ENCODE data around the gene GSTA3. TPM values are rescaled to one million over a fixed set of nuclear protein-coding genes. Genes with fewer than 3 reads are reported as not detected.
"Not testable (repeated sequence)": the region's sequence is repeated elsewhere in the genome, so short reads cannot be mapped to it uniquely, and the experiment has no call there.

Gene GSTA3
- total RNA-seq, 1 experiment from 2014 or later, result not detected

DNA sequence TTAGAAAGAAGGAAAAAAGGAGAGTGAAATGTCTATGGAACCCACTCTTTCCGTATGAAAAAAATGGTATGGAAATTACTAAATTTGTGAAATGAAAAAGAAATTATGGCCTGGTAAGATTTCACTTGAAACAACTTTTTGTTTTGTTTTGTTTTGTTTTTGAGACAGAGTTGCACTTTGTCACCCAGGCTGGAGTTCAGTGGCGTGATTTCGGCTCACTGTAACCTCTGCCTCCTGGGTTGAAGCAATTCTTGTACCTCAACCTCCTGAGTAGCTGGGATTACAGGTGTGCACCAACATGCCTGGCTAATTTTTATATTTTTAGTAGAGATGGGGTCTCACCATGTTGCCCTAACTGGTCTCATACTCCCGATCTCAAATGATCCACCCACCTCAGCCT lies 51.1 kb downstream of the GSTA3 start:
- no peaks in the 10 kb centered on the region for H3K36me3 ChIP-seq (ENCODE audit: low read depth, low read length)
- no peak overlapping the region for H3K27ac ChIP-seq (ENCODE audit: low read length)
- H3K4me3 ChIP-seq (ENCODE audit: low read length), result no peak overlapping the region
- H3K9me2 ChIP-seq (replicated peaks; ENCODE audit: low read length), result no peaks in the 10 kb centered on the region
- H3K9me3 ChIP-seq (ENCODE audit: low read length), result no peaks in the 10 kb centered on the region
- H2AFZ ChIP-seq (ENCODE audit: low read length), result no peak overlapping the region
- intact Hi-C loops (cut with micrococcal nuclease), result no loop called here
- ATAC-seq (no peak), DNase-seq (no peak)
- H3F3A ChIP-seq (ENCODE audit: low read length, unreplicated experiment), result no peaks in the 10 kb centered on the region
- no TSS peak for BruUV-seq (replicated peaks)
- no peaks in the 10 kb centered on the region for H3K27me3 ChIP-seq (ENCODE audit: low read length)
- POLR2A ChIA-PET (ENCODE audit: unreplicated experiment), result no interaction called here
- CTCF ChIA-PET, result no interaction called here
- no peaks in the 10 kb centered on the region for H3K79me2 ChIP-seq (ENCODE audit: low read length)
- H4K20me1 ChIP-seq (ENCODE audit: low read length), result no peaks in the 10 kb centered on the region
- TF ChIP-seq, protein P1, sequence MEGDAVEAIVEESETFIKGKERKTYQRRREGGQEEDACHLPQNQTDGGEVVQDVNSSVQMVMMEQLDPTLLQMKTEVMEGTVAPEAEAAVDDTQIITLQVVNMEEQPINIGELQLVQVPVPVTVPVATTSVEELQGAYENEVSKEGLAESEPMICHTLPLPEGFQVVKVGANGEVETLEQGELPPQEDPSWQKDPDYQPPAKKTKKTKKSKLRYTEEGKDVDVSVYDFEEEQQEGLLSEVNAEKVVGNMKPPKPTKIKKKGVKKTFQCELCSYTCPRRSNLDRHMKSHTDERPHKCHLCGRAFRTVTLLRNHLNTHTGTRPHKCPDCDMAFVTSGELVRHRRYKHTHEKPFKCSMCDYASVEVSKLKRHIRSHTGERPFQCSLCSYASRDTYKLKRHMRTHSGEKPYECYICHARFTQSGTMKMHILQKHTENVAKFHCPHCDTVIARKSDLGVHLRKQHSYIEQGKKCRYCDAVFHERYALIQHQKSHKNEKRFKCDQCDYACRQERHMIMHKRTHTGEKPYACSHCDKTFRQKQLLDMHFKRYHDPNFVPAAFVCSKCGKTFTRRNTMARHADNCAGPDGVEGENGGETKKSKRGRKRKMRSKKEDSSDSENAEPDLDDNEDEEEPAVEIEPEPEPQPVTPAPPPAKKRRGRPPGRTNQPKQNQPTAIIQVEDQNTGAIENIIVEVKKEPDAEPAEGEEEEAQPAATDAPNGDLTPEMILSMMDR (conservative IDR thresholded peaks at IDR 0.05; ENCODE audit: low read depth, low read length), result no peak
- no peak for TF ChIP-seq EZH2 (IDR thresholded peaks at IDR 0.05; ENCODE audit: low read length, unreplicated experiment)
- TF ChIP-seq EZH2phosphoT487 (IDR thresholded peaks at IDR 0.05; ENCODE audit: borderline replicate concordance, low read length), result no peak
- no peak overlapping the region for H3K4me2 ChIP-seq (ENCODE audit: low read length)
- H3K9ac ChIP-seq (ENCODE audit: low read length), result no peak overlapping the region
- H3K4me1 ChIP-seq (ENCODE audit: insufficient read depth, low read length), result peaks cover 7% of the 10 kb centered on the region; the same call in 1 of the 2 replicates

DNA sequence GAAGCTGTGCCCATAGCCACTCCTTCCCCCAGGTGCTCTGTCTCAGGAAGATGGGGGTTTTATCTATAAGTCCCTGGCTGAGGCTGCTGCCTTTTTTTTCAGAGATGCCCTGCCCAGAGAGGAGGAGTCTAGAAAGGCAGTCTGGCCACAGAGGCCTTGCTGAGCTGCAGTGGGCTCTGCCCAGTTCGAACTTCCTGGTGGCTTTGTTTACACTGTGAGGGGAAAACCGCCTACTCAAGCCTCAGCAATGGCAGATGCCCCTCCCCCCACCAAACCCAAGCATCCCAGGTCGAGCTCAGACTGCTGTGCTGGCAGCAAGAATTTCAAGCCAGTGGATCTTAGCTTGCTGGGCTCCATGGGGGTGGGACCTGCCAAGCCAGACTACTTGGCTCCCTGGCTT lies 53.4 kb downstream of the GSTA3 start:
- H3K4me3 ChIP-seq (ENCODE audit: low read length); H3K27ac ChIP-seq (ENCODE audit: low read length); H3K36me3 ChIP-seq (ENCODE audit: low read depth, low read length); BruUV-seq (replicated peaks); ATAC-seq; H3K4me1 ChIP-seq (ENCODE audit: insufficient read depth, low read length); intact Hi-C loops (cut with micrococcal nuclease); H4K20me1 ChIP-seq (ENCODE audit: low read length); H3K9ac ChIP-seq (ENCODE audit: low read length); H3K9me2 ChIP-seq (replicated peaks; ENCODE audit: low read length); H3K9me3 ChIP-seq (ENCODE audit: low read length); H3K27me3 ChIP-seq (ENCODE audit: low read length); H3F3A ChIP-seq (ENCODE audit: low read length, unreplicated experiment); H3K79me2 ChIP-seq (ENCODE audit: low read length); POLR2A ChIA-PET (ENCODE audit: unreplicated experiment); CTCF ChIA-PET: not testable (repeated sequence)
- H2AFZ ChIP-seq (ENCODE audit: low read length), result 0 out of 2 replicates have a peak overlapping the region, but pooled peaks have one; percentile 26
- peak; percentile 57 for DNase-seq
- H3K4me2 ChIP-seq (ENCODE audit: low read length), result peak overlapping the region; percentile 19; the same call in 1 of the 2 replicates

DNA sequence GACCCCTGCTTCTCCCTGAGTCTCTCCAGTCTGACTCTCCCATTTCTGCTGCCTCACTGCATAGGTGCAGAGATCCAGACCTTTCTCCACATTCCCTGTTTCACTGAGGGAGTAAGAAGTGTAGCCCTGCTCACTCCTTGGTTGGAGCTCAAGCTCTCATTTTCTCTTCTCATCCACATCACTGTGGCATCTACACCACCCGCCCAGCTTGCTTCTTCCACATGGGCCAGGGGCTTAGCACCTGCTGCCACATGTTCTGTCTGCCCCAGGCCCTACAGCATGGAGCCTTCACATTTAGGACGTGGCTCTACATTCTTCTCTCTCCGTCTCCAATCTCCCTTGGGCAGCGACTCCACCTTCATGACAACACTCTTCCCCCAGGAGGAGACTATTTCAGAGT lies 60.4 kb downstream of the GSTA3 start:
- TF ChIP-seq, protein P1 (conservative IDR thresholded peaks at IDR 0.05; ENCODE audit: low read depth, low read length), result no peak
- TF ChIP-seq EZH2 (IDR thresholded peaks at IDR 0.05; ENCODE audit: low read length, unreplicated experiment) (no peak), EZH2phosphoT487 (IDR thresholded peaks at IDR 0.05; ENCODE audit: borderline replicate concordance, low read length) (no peak)
- Histone ChIP-seq H4K20me1 (ENCODE audit: low read length) (no peaks in the 10 kb centered on the region), H3F3A (ENCODE audit: low read length, unreplicated experiment) (no peaks in the 10 kb centered on the region), H3K4me2 (ENCODE audit: low read length) (no peak overlapping the region), H3K27ac (ENCODE audit: low read length) (no peak overlapping the region), H3K4me3 (ENCODE audit: low read length) (no peak overlapping the region), H3K36me3 (ENCODE audit: low read depth, low read length) (no peaks in the 10 kb centered on the region), H3K9ac (ENCODE audit: low read length) (no peak overlapping the region), H3K9me3 (ENCODE audit: low read length) (no peaks in the 10 kb centered on the region), H2AFZ (ENCODE audit: low read length) (no peak overlapping the region), H3K79me2 (ENCODE audit: low read length) (no peaks in the 10 kb centered on the region), H3K9me2 (replicated peaks; ENCODE audit: low read length) (no peaks in the 10 kb centered on the region), H3K27me3 (ENCODE audit: low read length) (no peaks in the 10 kb centered on the region), H3K4me1 (ENCODE audit: insufficient read depth, low read length) (no peaks in the 10 kb centered on the region)
- intact Hi-C loops (cut with micrococcal nuclease), result no loop called here
- no TSS peak for BruUV-seq (replicated peaks)
- ChIA-PET CTCF (no interaction called here), POLR2A (ENCODE audit: unreplicated experiment) (no interaction called here)
- no peak for ATAC-seq
- no peak for DNase-seq

Other genes with a start within 250 kb of the GSTA3 start
- 54.7 and 65.4 TPM in 2 replicates for gene TMEM14A, start 238.6 kb downstream of the GSTA3 start, total RNA-seq (2014; rRNA removed)
- gene GSTA2, start 146.2 kb downstream of the GSTA3 start, total RNA-seq (2014; rRNA removed), result not detected in 2 replicates
- not detected in 2 replicates for gene GSTA1, start 105.9 kb downstream of the GSTA3 start, total RNA-seq (2014; rRNA removed)
- gene GSTA5, start 68.9 kb downstream of the GSTA3 start, total RNA-seq (2014; rRNA removed), result not detected in 2 replicates
- gene GSTA4, start 85.6 kb upstream of the GSTA3 start, total RNA-seq (2014; rRNA removed), result 10.1 and 20.9 TPM in 2 replicates
- 8.5 and 9.7 TPM in 2 replicates for gene CILK1, start 152.1 kb upstream of the GSTA3 start, total RNA-seq (2014; rRNA removed)
- gene FBXO9, start 155.7 kb upstream of the GSTA3 start, total RNA-seq (2014; rRNA removed), result 30.3 and 54.6 TPM in 2 replicates
- gene GCM1, start 239.1 kb upstream of the GSTA3 start, total RNA-seq (2014; rRNA removed), result not detected in 2 replicates

All from PC-3 (cell line).